GM19035 (cell line): ENCODE data around the gene RPP25L.

ENCODE experiments used
- ATAC-seq: cut with Tn5 transposase; IDR thresholded peaks from one replicate; pipeline ENCODE4 v1.9.1; 2021; ENCODE audit not compliant: unreplicated experiment

The RPP25L gene

GRCh38 chr9:34571481-34571810 is 40.5 kb downstream of the RPP25L start:
- no peak for ATAC-seq

GRCh38 chr9:34570809-34571480 is 41.0 kb downstream of the RPP25L start:
- no peak for ATAC-seq

- ATAC-seq, result no peak
Observed at GRCh38 chr9:34570376-34570775, 41.5 kb downstream of the RPP25L start.

GRCh38 chr9:34568774-34569173 is 43.1 kb downstream of the RPP25L start:
- ATAC-seq, result no peak

- ATAC-seq, result no peak
Observed at GRCh38 chr9:34568133-34568532, 43.8 kb downstream of the RPP25L start.

GRCh38 chr9:34566972-34567371 is 44.9 kb downstream of the RPP25L start:
- ATAC-seq, result no peak

GRCh38 chr9:34566322-34566721 is 45.6 kb downstream of the RPP25L start:
- no peak for ATAC-seq

GRCh38 chr9:34565856-34566255 is 46.0 kb downstream of the RPP25L start:
- ATAC-seq, result no peak

GRCh38 chr9:34564617-34565016 is 47.3 kb downstream of the RPP25L start:
- ATAC-seq, result no peak

GRCh38 chr9:34563262-34563661 is 48.6 kb downstream of the RPP25L start:
- no peak for ATAC-seq

- ATAC-seq, result no peak
Observed at GRCh38 chr9:34562135-34562745, 49.7 kb downstream of the RPP25L start.

- no peak for ATAC-seq
Observed at GRCh38 chr9:34560599-34561214, 51.2 kb downstream of the RPP25L start.
